ENCODE results near the gene TBX19.

TBX19 gene

DNA sequence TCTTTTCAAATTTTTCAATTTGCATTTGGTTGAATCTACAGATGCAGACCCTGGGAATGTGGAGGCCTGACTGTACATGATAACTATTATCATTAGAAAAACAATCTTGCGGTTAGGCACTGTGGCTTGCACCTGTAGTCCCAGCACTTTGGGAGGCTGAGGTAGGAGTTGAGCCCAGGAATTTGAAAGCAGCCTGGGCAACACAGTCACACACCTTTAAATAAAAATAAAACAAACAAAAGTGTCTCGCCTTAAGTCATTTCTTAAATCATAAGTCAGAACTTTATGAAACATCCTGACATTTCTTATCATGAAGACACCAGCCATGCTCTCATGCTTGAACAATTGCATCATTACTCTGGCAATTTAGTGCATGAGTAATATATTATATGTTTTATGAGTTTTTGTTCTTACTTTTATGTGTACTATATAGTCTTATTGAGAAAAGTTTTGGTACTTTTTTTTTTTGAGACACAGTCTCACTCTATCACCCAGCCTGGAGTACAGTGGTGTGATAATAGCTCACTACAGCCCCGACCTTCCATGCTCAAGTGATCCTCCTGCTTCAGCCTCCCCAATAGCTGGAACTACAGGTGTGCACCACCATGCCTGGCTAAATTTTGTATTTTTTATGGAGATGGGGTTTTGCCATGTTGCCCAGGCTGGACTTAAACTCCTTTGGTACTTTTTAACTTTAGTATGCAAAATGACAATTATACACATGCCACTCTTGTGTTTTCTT is 7.8 kb downstream of the TBX19 start:
- H3K4me3 ChIP-seq (ENCODE audit: low read length): no peak overlapping the region
- DNase-seq (ENCODE audit: low read depth): no peak
- no peak for TF ChIP-seq CTCF (conservative IDR thresholded peaks at IDR 0.05; ENCODE audit: low read length)

DNA sequence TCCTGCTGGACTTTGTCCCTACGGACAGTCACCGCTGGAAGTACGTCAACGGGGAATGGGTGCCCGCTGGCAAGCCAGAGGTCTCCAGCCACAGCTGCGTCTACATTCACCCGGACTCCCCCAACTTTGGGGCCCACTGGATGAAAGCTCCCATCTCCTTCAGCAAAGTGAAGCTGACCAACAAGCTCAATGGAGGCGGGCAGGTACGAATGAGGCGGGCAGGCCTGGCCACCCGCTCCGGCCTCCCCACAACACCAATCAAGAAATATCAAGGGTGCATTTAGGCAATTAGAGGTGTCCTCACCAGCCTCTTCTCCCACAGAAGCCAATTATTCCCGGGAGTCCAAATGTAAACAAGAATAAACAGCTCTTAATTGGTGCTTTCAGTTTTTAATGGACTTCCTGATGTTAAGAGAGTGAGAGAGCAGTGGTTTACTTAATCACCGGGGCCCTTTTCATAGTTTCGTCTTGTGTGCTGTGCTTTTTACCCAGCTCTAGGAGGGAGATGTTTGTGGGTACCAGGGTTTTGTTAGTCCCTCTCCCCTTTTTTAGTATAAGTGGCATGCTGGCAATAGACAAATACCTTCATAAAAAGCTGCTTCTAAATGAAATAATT is 10.7 kb downstream of the TBX19 start:
- no peak overlapping the region for H3K4me3 ChIP-seq (ENCODE audit: low read length)
- TF ChIP-seq CTCF (conservative IDR thresholded peaks at IDR 0.05; ENCODE audit: low read length): no peak
- no peak for DNase-seq (ENCODE audit: low read depth)

GRCh38 chr1:168293356-168293755 is 12.7 kb downstream of the TBX19 start:
- no peak for TF ChIP-seq CTCF (conservative IDR thresholded peaks at IDR 0.05; ENCODE audit: low read length)

GRCh38 chr1:168295411-168296114 is 14.9 kb downstream of the TBX19 start:
- no peak overlapping the region for H3K4me3 ChIP-seq (ENCODE audit: low read length)
- no peak for DNase-seq (ENCODE audit: low read depth)
- no peak for TF ChIP-seq CTCF (conservative IDR thresholded peaks at IDR 0.05; ENCODE audit: low read length)

More at GRCh38 chr1:168293356-168293755, 12.7 kb downstream of the TBX19 start:
- no peak overlapping the region for H3K4me3 ChIP-seq (ENCODE audit: low read length)
- DNase-seq (ENCODE audit: low read depth): no peak

GRCh38 chr1:168297019-168297730 is 16.5 kb downstream of the TBX19 start:
- no peak for TF ChIP-seq CTCF (conservative IDR thresholded peaks at IDR 0.05; ENCODE audit: low read length)
- DNase-seq (ENCODE audit: low read depth): no peak
- no peak overlapping the region for H3K4me3 ChIP-seq (ENCODE audit: low read length)

GRCh38 chr1:168298446-168298845 is 17.8 kb downstream of the TBX19 start:
- no peak for DNase-seq (ENCODE audit: low read depth)
- no peak overlapping the region for H3K4me3 ChIP-seq (ENCODE audit: low read length)
- TF ChIP-seq CTCF (conservative IDR thresholded peaks at IDR 0.05; ENCODE audit: low read length): no peak

All from AG10803 (cell line).